Suprapubic skin (tissue), 4 donors: Measurements from ENCODE around the gene AQP2. TPM values are rescaled to one million over a fixed set of nuclear protein-coding genes. Genes with fewer than 3 reads are reported as not detected.

ENCODE experiments used
- DNase-seq, 2 donors: peaks; one replicate each; pipeline ENCODE4 v3.0.0-alpha.2; 2019; ENCODE audit warnings: low spot score in 2 of 2
- H3K27ac ChIP-seq: fragments of 200-600 bp; sonication (generic); one replicate; pipeline ENCODE4 v1.5.1; 2019
- H3K27me3 ChIP-seq: fragments of 200-600 bp; sonication (generic); one replicate; pipeline ENCODE4 v1.5.1; 2019
- H3K36me3 ChIP-seq: fragments of 200-600 bp; sonication (generic); one replicate; pipeline ENCODE4 v1.5.1; 2019
- H3K4me1 ChIP-seq: fragments of 200-600 bp; sonication (generic); one replicate; pipeline ENCODE4 v1.5.1; 2019
- H3K4me3 ChIP-seq: fragments of 200-600 bp; sonication (generic); one replicate; pipeline ENCODE4 v1.5.1; 2019; ENCODE audit warnings: mild to moderate bottlenecking
- H3K9me3 ChIP-seq: fragments of 200-600 bp; sonication (generic); one replicate; pipeline ENCODE4 v1.5.1; 2019
- EP300 ChIP-seq: sonication (generic); formaldehyde crosslinking; IDR thresholded peaks from one replicate; pipeline ENCODE4 v1.6.1; 2017; ENCODE audit warnings: antibody characterized with exemption
- POLR2A ChIP-seq, 2 donors: fragments of 450-650 bp; IDR thresholded peaks; one replicate each; pipeline ENCODE4 v1.6.1; 2017; ENCODE audit warnings: antibody characterized with exemption in 2 of 2, mild to moderate bottlenecking in 2 of 2, moderate library complexity in 2 of 2
- POLR2AphosphoS5 ChIP-seq, 3 donors: sonication (generic); formaldehyde crosslinking; IDR thresholded peaks; one replicate each; pipeline ENCODE4 v1.6.1; 2017; ENCODE audit warnings: antibody characterized with exemption in 3 of 3
- WGBS: methylation state at CpG from one replicate; pipeline ENCODE4 v1.1.5; 2018; 5-methylcytosine and 5-hydroxymethylcytosine counted together
- total RNA-seq, 4 donors: library from RNA; depleted of rRNA; stranded (reverse); fragments of >200 nt; gene quantifications; one replicate each; pipeline ENCODE4 v1.1.0, GENCODE V29; 2016
- TF ChIP-seq, protein P1 (sequence below), 2 donors: fragments of 200-600 bp in 1 of 2; fragments of 450-650 bp in 1 of 2; sonication (generic) in 1 of 2; IDR thresholded peaks; one replicate each; pipeline ENCODE4 v1.5.1; 2016 to 2019; ENCODE audit warnings: antibody characterized with exemption in 2 of 2, mild to moderate bottlenecking in 1 of 2, moderate library complexity in 1 of 2

Gene AQP2
- total RNA-seq, 4 donors from 2014 or later, result 0.15 TPM; not detected in 3

DNA sequence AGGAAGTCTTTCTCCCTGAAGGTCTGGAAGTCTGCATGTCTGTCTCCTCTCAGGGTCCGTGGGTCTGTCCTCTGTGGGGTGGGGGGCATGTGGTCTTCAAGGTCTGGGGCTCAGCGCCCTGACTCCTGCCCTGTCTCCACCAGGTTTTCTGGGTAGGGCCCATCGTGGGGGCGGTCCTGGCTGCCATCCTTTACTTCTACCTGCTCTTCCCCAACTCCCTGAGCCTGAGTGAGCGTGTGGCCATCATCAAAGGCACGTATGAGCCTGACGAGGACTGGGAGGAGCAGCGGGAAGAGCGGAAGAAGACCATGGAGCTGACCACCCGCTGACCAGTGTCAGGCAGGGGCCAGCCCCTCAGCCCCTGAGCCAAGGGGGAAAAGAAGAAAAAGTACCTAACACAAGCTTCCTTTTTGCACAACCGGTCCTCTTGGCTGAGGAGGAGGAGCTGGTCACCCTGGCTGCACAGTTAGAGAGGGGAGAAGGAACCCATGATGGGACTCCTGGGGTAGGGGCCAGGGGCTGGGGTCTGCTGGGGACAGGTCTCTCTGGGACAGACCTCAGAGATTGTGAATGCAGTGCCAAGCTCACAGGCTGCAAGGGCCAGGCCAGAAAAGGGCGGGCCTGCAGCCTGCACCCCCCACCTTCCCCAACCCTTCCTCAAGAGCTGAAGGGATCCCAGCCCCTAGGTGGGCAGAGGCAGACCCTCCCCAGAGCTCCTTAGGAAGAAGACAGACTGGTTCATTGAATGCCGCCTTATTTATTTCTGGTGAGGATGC, 14.5 kb downstream of the AQP2 start:
- Histone ChIP-seq H3K4me1 (peaks cover 29% of the 10 kb centered on the region), H3K9me3 (no peaks in the 10 kb centered on the region), H3K27ac (no peak overlapping the region), H3K36me3 (no peaks in the 10 kb centered on the region), H3K4me3 (peak overlapping the region; percentile 48), H3K27me3 (peaks cover 45% of the 10 kb centered on the region)
- DNase-seq, result no peak
- WGBS, result 68% methylated on average over 10 of the region's 13 CpGs
- TF ChIP-seq POLR2A (IDR thresholded peaks at IDR 0.05), result no peak

DNA sequence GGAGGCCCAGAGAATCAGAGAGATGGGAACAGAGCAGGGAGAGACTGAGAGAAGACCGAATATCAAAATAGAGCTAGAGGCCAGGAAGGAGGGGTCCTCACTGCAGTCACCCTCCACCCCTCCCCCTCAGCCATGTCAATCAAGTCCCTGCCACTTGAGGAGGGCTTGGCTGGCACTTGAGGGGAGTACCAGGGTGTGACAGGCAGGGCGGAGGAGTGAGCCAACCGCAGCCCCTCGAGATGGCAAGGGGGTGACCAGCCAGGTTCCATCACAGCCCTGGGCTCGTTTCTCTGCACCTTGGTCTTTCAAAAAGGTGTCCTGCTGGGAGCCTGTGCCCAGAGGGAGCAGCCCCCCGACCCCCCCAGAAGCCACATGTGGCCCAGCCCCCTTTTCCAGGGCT, 15.3 kb downstream of the AQP2 start:
- Histone ChIP-seq H3K4me1 (peaks cover 27% of the 10 kb centered on the region), H3K27me3 (peaks cover 37% of the 10 kb centered on the region), H3K9me3 (no peaks in the 10 kb centered on the region), H3K36me3 (no peaks in the 10 kb centered on the region), H3K27ac (no peak overlapping the region), H3K4me3 (no peak overlapping the region)
- no peak for DNase-seq
- TF ChIP-seq, protein P1, sequence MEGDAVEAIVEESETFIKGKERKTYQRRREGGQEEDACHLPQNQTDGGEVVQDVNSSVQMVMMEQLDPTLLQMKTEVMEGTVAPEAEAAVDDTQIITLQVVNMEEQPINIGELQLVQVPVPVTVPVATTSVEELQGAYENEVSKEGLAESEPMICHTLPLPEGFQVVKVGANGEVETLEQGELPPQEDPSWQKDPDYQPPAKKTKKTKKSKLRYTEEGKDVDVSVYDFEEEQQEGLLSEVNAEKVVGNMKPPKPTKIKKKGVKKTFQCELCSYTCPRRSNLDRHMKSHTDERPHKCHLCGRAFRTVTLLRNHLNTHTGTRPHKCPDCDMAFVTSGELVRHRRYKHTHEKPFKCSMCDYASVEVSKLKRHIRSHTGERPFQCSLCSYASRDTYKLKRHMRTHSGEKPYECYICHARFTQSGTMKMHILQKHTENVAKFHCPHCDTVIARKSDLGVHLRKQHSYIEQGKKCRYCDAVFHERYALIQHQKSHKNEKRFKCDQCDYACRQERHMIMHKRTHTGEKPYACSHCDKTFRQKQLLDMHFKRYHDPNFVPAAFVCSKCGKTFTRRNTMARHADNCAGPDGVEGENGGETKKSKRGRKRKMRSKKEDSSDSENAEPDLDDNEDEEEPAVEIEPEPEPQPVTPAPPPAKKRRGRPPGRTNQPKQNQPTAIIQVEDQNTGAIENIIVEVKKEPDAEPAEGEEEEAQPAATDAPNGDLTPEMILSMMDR (IDR thresholded peaks at IDR 0.05), result no peak
- TF ChIP-seq POLR2A (IDR thresholded peaks at IDR 0.05) (no peak), POLR2AphosphoS5 (IDR thresholded peaks at IDR 0.05) (no peak)
- 67% methylated on average over 2 of the region's 6 CpGs for WGBS

DNA sequence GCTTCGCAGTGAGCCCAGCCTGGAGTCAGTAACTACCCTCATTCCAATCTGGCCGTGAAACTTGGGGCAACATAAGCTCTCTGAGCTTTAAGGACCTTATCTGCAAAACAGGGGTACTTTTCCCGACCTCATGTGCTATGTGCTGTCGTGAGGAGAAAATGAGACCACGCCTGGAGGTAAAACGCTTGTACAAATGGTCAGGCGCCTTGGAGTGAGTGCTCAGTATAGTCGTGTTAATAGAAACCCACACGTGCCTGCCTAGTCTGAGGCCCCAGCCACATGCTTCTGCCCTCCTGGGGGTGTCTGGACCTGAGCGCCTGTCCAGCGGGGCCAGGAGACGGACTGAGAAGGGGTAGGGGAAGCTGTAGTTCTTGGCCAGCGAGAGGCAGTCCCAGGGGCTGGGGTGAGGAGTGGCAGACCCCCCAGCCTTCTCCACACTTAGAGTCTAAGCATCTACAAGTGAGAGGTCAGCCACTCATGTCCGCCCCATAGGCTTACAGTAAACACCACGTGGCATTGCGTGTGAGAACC, 16.0 kb downstream of the AQP2 start:
- no peak for DNase-seq
- H3K27ac ChIP-seq, result no peak overlapping the region
- H3K36me3 ChIP-seq, result no peaks in the 10 kb centered on the region
- no peaks in the 10 kb centered on the region for H3K9me3 ChIP-seq
- WGBS, result 54% methylated on average over 10 of the region's 16 CpGs
- no peak overlapping the region for H3K4me3 ChIP-seq
- H3K27me3 ChIP-seq, result peaks cover 30% of the 10 kb centered on the region
- TF ChIP-seq, protein P1 (IDR thresholded peaks at IDR 0.05), result no peak
- no peak for TF ChIP-seq POLR2A (IDR thresholded peaks at IDR 0.05)
- no peak for TF ChIP-seq EP300
- TF ChIP-seq POLR2AphosphoS5 (IDR thresholded peaks at IDR 0.05), result no peak
- H3K4me1 ChIP-seq, result peaks cover 21% of the 10 kb centered on the region

GRCh38 chr12:49967042-49967776, 16.7 kb downstream of the AQP2 start:
- no peaks in the 10 kb centered on the region for H3K9me3 ChIP-seq
- TF ChIP-seq POLR2A (IDR thresholded peaks at IDR 0.05) (peak in 1 of 2 donors; percentile 6), POLR2AphosphoS5 (IDR thresholded peaks at IDR 0.05) (peak in 1 of 3 donors; percentile 30), EP300 (no peak)
- TF ChIP-seq, protein P1 (IDR thresholded peaks at IDR 0.05), result peak; percentile 84 to 89
- H3K4me1 ChIP-seq, result peaks cover 17% of the 10 kb centered on the region
- H3K27ac ChIP-seq, result no peak overlapping the region
- no peaks in the 10 kb centered on the region for H3K36me3 ChIP-seq
- WGBS, result 0% methylated on average over 2 of the region's 40 CpGs
- H3K4me3 ChIP-seq, result peak overlapping the region; percentile 17
- DNase-seq, result peak; percentile 92 to 94
- H3K27me3 ChIP-seq, result peaks cover 23% of the 10 kb centered on the region

GRCh38 chr12:49967777-49968250, 17.3 kb downstream of the AQP2 start:
- Histone ChIP-seq H3K9me3 (no peaks in the 10 kb centered on the region), H3K4me1 (peaks cover 13% of the 10 kb centered on the region), H3K4me3 (peak overlapping the region; percentile 17), H3K27me3 (peaks cover 23% of the 10 kb centered on the region), H3K36me3 (no peaks in the 10 kb centered on the region), H3K27ac (no peak overlapping the region)
- 41% methylated on average over 12 of the region's 15 CpGs for WGBS
- no peak for TF ChIP-seq EP300
- TF ChIP-seq, protein P1 (IDR thresholded peaks at IDR 0.05), result no peak
- TF ChIP-seq POLR2A (IDR thresholded peaks at IDR 0.05), result no peak
- TF ChIP-seq POLR2AphosphoS5 (IDR thresholded peaks at IDR 0.05), result no peak
- DNase-seq, result no peak
